GM10266 (cell line): ENCODE data around the gene TENT5C.
"Not testable (repeated sequence)": the region's sequence is repeated elsewhere in the genome, so short reads cannot be mapped to it uniquely, and the experiment has no call there.

ENCODE experiments used
- DNase-seq: peaks from one replicate; pipeline ENCODE4 v3.0.0; 2012; ENCODE audit errors: extremely low spot score
- CTCF ChIP-seq: IDR thresholded peaks from 2 replicates; pipeline ENCODE4 v1.5.1; 2012; ENCODE audit warnings: mild to moderate bottlenecking, low read depth; ENCODE audit not compliant: control insufficient read depth, insufficient read depth; ENCODE audit errors: missing control alignments

The TENT5C gene

DNA sequence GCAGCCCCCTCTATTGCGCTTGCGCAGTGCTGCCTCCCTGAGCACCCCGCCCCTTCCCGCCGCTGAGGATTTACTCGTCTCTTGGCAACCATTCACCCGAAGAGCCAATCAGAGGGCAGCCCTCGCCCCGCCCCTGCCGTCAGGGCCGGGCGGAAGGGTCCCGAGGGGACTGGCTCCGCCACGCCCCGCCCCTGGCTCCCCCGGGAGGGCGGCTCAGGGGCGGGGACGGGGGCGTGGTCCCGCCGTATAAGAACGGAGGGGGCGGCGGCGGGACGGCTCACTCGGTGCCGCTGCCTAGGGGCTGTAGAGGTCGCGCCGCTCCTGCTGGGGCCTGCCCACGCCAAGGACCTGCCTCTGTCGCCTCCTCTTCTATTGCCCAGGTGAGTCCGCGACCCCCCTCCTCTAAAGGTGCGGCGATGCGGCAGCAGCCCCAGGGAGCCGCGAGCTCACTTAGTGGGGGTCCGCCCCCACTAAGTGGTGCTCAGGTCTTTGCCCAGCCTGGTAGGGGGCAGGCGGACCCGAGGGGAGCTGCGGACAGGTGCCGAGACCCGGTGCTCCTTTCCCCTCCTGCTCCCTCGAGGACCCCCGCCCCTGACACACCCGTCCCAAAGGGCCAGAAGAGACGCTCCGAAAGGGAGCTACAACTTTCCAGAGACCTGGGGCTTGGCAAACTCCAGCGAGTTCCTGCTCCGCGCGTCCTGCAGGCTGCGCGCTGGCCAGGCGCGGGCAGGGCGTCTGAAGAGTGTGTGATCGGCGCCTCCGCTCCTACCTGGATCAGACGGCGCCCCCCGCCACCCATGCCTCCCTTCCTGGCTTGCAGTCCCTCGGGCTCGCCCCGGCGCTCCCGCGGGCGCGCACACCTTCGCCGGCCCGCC, at the start of gene TENT5C:
Gene TENT5C, plus strand, starts transcription at position 275 of the 875 bp plus-strand sequence. CDS start 16,821 bp downstream, outside the sequence.
- peak; percentile 98 for DNase-seq
- TF ChIP-seq CTCF, result no peak

DNA sequence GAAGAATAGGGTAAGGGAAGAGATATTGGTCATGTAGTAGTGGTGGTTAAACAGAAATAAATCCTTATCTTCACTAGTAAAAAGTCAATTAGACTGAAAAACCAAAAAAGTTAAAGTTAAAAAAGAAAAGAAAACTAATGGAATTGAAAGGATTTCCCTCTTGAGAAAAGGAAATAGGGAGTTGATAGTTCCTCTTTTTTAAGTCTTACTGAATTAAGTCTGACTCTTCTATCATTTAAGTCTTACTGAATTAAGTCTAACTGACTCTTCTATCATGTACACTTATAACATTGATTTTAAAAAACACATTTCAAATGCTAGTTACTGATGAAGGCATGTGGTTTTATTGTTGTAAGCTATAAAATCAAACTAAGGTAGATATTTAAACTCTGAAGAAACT, 49.5 kb upstream of the TENT5C start:
- DNase-seq, result no peak

DNA sequence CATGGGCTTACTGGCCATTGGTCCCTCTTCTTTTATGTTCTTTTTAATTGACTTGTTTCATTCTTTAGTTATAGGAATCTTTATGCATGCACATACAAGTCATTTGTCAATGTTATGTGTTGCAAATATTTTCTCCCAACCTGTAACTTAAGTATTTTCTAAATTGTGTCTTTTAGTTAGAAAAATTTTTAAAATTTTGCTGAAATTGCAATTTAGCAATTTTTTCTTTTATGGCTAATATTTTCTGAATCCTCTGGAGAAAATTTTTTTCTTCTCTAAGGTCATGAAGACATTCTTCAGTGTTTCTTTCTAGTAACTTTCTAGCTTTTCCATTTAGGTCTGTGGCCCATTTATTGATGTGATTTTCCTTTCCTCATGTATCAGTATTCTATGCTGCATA, 48.9 kb upstream of the TENT5C start:
- no peak for TF ChIP-seq CTCF
- no peak for DNase-seq

More for the DNA sequence above, 49.5 kb upstream of the TENT5C start:
- TF ChIP-seq CTCF, result no peak

GRCh38 chr1:117558451-117558850, 47.4 kb upstream of the TENT5C start:
- not testable (repeated sequence) for DNase-seq

GRCh38 chr1:117559139-117559538, 46.7 kb upstream of the TENT5C start:
- DNase-seq, result no peak
- TF ChIP-seq CTCF, result no peak

DNA sequence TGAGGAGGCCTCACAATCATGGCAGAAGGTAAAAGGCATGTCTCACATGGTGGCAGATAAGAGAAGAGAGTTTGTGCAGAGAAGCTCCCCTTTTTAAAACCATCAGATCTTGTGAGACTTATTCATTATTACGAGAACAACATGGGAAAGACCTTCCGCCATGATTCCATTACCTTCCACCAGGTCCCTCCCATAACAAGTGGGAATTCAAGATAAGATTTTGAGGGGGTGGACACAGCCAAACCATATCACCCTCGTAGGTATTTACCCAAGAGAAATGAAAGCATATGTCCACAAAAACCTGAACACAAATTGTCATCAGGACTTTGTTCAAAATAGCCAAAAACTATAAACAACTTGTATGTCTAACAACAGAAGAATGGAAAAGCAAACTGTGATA, 45.9 kb upstream of the TENT5C start:
- TF ChIP-seq CTCF, result no peak
- DNase-seq, result no peak

GRCh38 chr1:117561071-117561470, 44.8 kb upstream of the TENT5C start:
- no peak for TF ChIP-seq CTCF
- no peak for DNase-seq
